ENCODE measurements around the gene ACR.

- no peak for TF ChIP-seq POLR2A (IDR thresholded peaks at IDR 0.05)
- TF ChIP-seq CTCF (IDR thresholded peaks at IDR 0.05): peak; percentile 39 to 77
Observed at GRCh38 chr22:50731811-50732624, 6.0 kb upstream of the ACR start.
